Measurements from ENCODE around the gene ZNF236. TPM values are rescaled to one million over a fixed set of nuclear protein-coding genes. Genes with fewer than 3 reads are reported as not detected.

The ZNF236 gene
- total and polyA plus RNA-seq, 4 donors: 0.83 to 8.2 (median 5.0) TPM

GRCh38 chr18:76956648-76957047 is 134.3 kb downstream of the ZNF236 start:
- Histone ChIP-seq H3K36me3 (ENCODE audit: control insufficient read depth in 4 of 4, insufficient read depth in 3 of 4, low read depth in 1 of 4, low read length in 3 of 4) (peaks cover 2 to 7% (median 3%) of the 10 kb centered on the region in 4 donors), H3K4me1 (ENCODE audit: control insufficient read depth in 4 of 4, insufficient read depth in 4 of 4, low read length in 3 of 4) (peaks cover 6 to 55% (median 45%) of the 10 kb centered on the region in 4 donors), H3K9ac (ENCODE audit: low read depth in 1 of 2, low read length in 2 of 2) (no peak overlapping the region), H3K27ac (ENCODE audit: low read depth in 1 of 2, low read length in 2 of 2) (peak overlapping the region in 1 of 2 donors; percentile 62), H3K4me3 (ENCODE audit: low read depth in 1 of 3, low read length in 3 of 3) (no peak overlapping the region), H3K9me3 (ENCODE audit: control insufficient read depth in 4 of 4, low read length in 3 of 4) (no peaks in the 10 kb centered on the region), H3K27me3 (ENCODE audit: control insufficient read depth in 4 of 4, insufficient read depth in 4 of 4, low read length in 3 of 4) (no peaks in the 10 kb centered on the region)
- 95% methylated on average over 11 of the region's 11 CpGs for WGBS
- DNase-seq (ENCODE audit: low spot score): no peak
- TF ChIP-seq SP1 (IDR thresholded peaks at IDR 0.05) (no peak), CTCF (IDR thresholded peaks at IDR 0.05; ENCODE audit: low read depth, low read length, missing input control) (no peak), REST (IDR thresholded peaks at IDR 0.05) (no peak), GABPA (IDR thresholded peaks at IDR 0.05 in 1 of 2, conservative IDR thresholded peaks at IDR 0.05 in 1 of 2) (no peak), RXRA (IDR thresholded peaks at IDR 0.05) (no peak), ATF3 (IDR thresholded peaks at IDR 0.05) (no peak), MAX (IDR thresholded peaks at IDR 0.05) (no peak), YY1 (IDR thresholded peaks at IDR 0.05) (no peak), NR2F2 (IDR thresholded peaks at IDR 0.05) (no peak), FOXA1 (IDR thresholded peaks at IDR 0.05) (no peak), ZBTB33 (IDR thresholded peaks at IDR 0.05) (no peak), JUND (IDR thresholded peaks at IDR 0.05) (no peak), RAD21 (IDR thresholded peaks at IDR 0.05) (no peak)

All from liver (tissue), 9 donors.